GM23338 (cell line): Measurements from ENCODE around the gene ARID1B. TPM values are rescaled to one million over a fixed set of nuclear protein-coding genes. Genes with fewer than 3 reads are reported as not detected.

Experiments
- ATAC-seq: fragments of 200-7000 bp; cut with Tn5 transposase; 3 replicates; pipeline ENCODE4 v1.9.1; 2020
- DNase-seq: peaks from one replicate; pipeline ENCODE4 v3.0.0-alpha.2; 2015; ENCODE audit warnings: low spot score
- H2AFZ ChIP-seq: fragments of 200-600 bp; sonication (generic); 2 replicates; pipeline ENCODE4 v1.8.0; 2016; ENCODE audit warnings: antibody characterized with exemption, mild to moderate bottlenecking, moderate library complexity
- H3F3A ChIP-seq: fragments of 200-600 bp; sonication (generic); replicated peaks from 2 replicates; pipeline ENCODE4 v1.8.0; 2017; ENCODE audit warnings: antibody characterized with exemption, mixed run types, low read depth
- H3K27ac ChIP-seq: fragments of 200-600 bp; sonication (generic); 2 replicates; pipeline ENCODE4 v1.6.1; 2016; ENCODE audit warnings: low read depth
- H3K27me3 ChIP-seq: fragments of 200-600 bp; sonication (generic); 2 replicates; pipeline ENCODE4 v1.8.0; 2016; ENCODE audit warnings: mild to moderate bottlenecking, mixed run types, moderate library complexity; ENCODE audit not compliant: insufficient read depth
- H3K36me3 ChIP-seq: fragments of 200-600 bp; sonication (generic); 2 replicates; pipeline ENCODE4 v1.8.0; 2016; ENCODE audit warnings: mild to moderate bottlenecking; ENCODE audit not compliant: insufficient read depth
- H3K4me1 ChIP-seq: fragments of 200-600 bp; sonication (generic); 2 replicates; pipeline ENCODE4 v1.8.0; 2016; ENCODE audit warnings: mild to moderate bottlenecking, moderate library complexity; ENCODE audit not compliant: insufficient read depth
- H3K4me2 ChIP-seq: fragments of 200-600 bp; sonication (generic); 2 replicates; pipeline ENCODE4 v1.7.1; 2017; ENCODE audit warnings: mixed run types
- H3K4me3 ChIP-seq: fragments of 200-600 bp; sonication (generic); 2 replicates; pipeline ENCODE4 v1.6.1; 2016; ENCODE audit warnings: mixed run types
- H3K79me2 ChIP-seq: fragments of 200-600 bp; sonication (generic); replicated peaks from 2 replicates; pipeline ENCODE4 v1.8.0; 2017; ENCODE audit warnings: mild to moderate bottlenecking; ENCODE audit not compliant: insufficient read depth
- H3K9me2 ChIP-seq: fragments of 200-600 bp; sonication (generic); 2 replicates; pipeline ENCODE4 v1.8.0; 2017; ENCODE audit not compliant: insufficient read depth
- H4K20me1 ChIP-seq: fragments of 200-600 bp; sonication (generic); replicated peaks from 2 replicates; pipeline ENCODE4 v1.8.0; 2017; ENCODE audit warnings: mild to moderate bottlenecking; ENCODE audit not compliant: insufficient read depth
- H3K27ac Mint-ChIP-seq: 2 replicates; pipeline ENCODE4 v1.8.0; 2020; ENCODE audit warnings: inconsistent platforms, mild to moderate bottlenecking, moderate library complexity, mixed read lengths
- H3K27me3 Mint-ChIP-seq: 3 replicates; pipeline ENCODE4 v1.8.0; 2022; ENCODE audit warnings: low read depth, mild to moderate bottlenecking, moderate library complexity, mixed read lengths, inconsistent platforms; ENCODE audit not compliant: insufficient read depth, poor library complexity
- H3K36me3 Mint-ChIP-seq: 3 replicates; pipeline ENCODE4 v1.8.0; 2021; ENCODE audit warnings: low read depth, mild to moderate bottlenecking, inconsistent platforms, moderate library complexity, mixed read lengths
- H3K4me1 Mint-ChIP-seq: 3 replicates; pipeline ENCODE4 v1.8.0; 2020; ENCODE audit warnings: mild to moderate bottlenecking, inconsistent platforms, mixed read lengths
- H3K4me3 Mint-ChIP-seq: 3 replicates; pipeline ENCODE4 v1.8.0; 2021; ENCODE audit warnings: moderate library complexity, mild to moderate bottlenecking, inconsistent platforms, mixed read lengths
- H3K9me3 Mint-ChIP-seq: 3 replicates; pipeline ENCODE4 v1.8.0; 2020; ENCODE audit warnings: moderate library complexity, mild to moderate bottlenecking, inconsistent platforms, mixed read lengths
- CREB1 ChIP-seq: fragments of 250-450 bp; sonication (Bioruptor Pico); IDR thresholded peaks from 2 replicates; pipeline ENCODE4 v1.5.0; 2020; ENCODE audit warnings: low read depth, mild to moderate bottlenecking, moderate library complexity
- EZH2 ChIP-seq: fragments of 200-600 bp; sonication (generic); IDR thresholded peaks from one replicate; pipeline ENCODE4 v1.8.0; 2017; ENCODE audit warnings: antibody characterized with exemption, mild to moderate bottlenecking, low read depth; ENCODE audit not compliant: unreplicated experiment
- EZH2phosphoT487 ChIP-seq: fragments of 200-600 bp; sonication (generic); IDR thresholded peaks from one replicate; pipeline ENCODE4 v1.8.1; 2018; ENCODE audit warnings: antibody characterized with exemption; ENCODE audit not compliant: unreplicated experiment
- JUNB ChIP-seq: IDR thresholded peaks from one replicate; pipeline ENCODE4 v1.6.1; 2016; ENCODE audit warnings: antibody characterized with exemption; ENCODE audit not compliant: unreplicated experiment
- NANOG ChIP-seq: IDR thresholded peaks from 2 replicates; pipeline ENCODE4 v1.6.1; 2016; ENCODE audit warnings: antibody characterized with exemption, borderline replicate concordance
- POLR2AphosphoS5 ChIP-seq: IDR thresholded peaks from 2 replicates; pipeline ENCODE4 v1.6.1; 2016; ENCODE audit warnings: antibody characterized with exemption, low read depth
- STAT1 ChIP-seq: IDR thresholded peaks from one replicate; pipeline ENCODE4 v1.6.1; 2016; ENCODE audit warnings: antibody characterized with exemption; ENCODE audit not compliant: unreplicated experiment
- ZNF114 ChIP-seq: fragments of 250-450 bp; sonication (Bioruptor Pico); IDR thresholded peaks from 2 replicates; pipeline ENCODE4 v1.5.0; 2020; ENCODE audit warnings: mild to moderate bottlenecking, moderate library complexity
- ZNF331 ChIP-seq: fragments of 250-450 bp; sonication (Bioruptor Pico); IDR thresholded peaks from 2 replicates; pipeline ENCODE4 v1.5.0; 2020; ENCODE audit warnings: low read depth, mild to moderate bottlenecking, moderate library complexity
- ZNF462 ChIP-seq: fragments of 250-450 bp; sonication (Bioruptor Pico); IDR thresholded peaks from 2 replicates; pipeline ENCODE4 v1.5.0; 2020; ENCODE audit warnings: mild to moderate bottlenecking, moderate library complexity
- polyA plus RNA-seq: library from polyadenylated mRNA; unstranded; fragments of >200 nt; fragmentation: Nextera tagmentation; extraction: Ambion mirVana; gene quantifications from 2 replicates; pipeline ENCODE4 v1.2.1, GENCODE V29; 2016
- total RNA-seq: library from RNA; depleted of rRNA; stranded (reverse); fragments of >200 nt; shearing (Covaris generic); gene quantifications from 2 replicates; pipeline ENCODE4 v1.2.3, GENCODE V29; 2014
- TF ChIP-seq, protein P1 (sequence below), 2 experiments: fragments of 200-600 bp in 1 of 2; sonication (generic) in 1 of 2; conservative IDR thresholded peaks; 2 replicates each; pipeline versions ENCODE4 v1.5.1 to v1.6.1; 2016 to 2017; ENCODE audit warnings: antibody characterized with exemption in 2 of 2, low read depth in 2 of 2, mild to moderate bottlenecking in 2 of 2, moderate library complexity in 1 of 2
- TF ChIP-seq, protein P2 (sequence below): IDR thresholded peaks from 2 replicates; pipeline ENCODE4 v1.6.1; 2016; ENCODE audit warnings: antibody characterized with exemption
- TF ChIP-seq, protein P3 (sequence below): IDR thresholded peaks from one replicate; pipeline ENCODE4 v1.6.1; 2018; ENCODE audit warnings: antibody characterized with exemption; ENCODE audit not compliant: unreplicated experiment

ARID1B gene
- total and polyA plus RNA-seq, 2 experiments from 2014 or later: 59.3 to 72.2 TPM

- H3K4me2 ChIP-seq: no peak overlapping the region
- 0 out of 2 replicates have a peak, but pooled peaks cover 3% of the 10 kb centered on the region for H4K20me1 ChIP-seq
- peaks cover 35% of the 10 kb centered on the region for H3K4me1 ChIP-seq
- no peak overlapping the region for H3K4me3 ChIP-seq
- no peaks in the 10 kb centered on the region for H3F3A ChIP-seq
- H2AFZ ChIP-seq: no peak overlapping the region
- no peak overlapping the region for H3K27ac ChIP-seq
- DNase-seq (no peak), ATAC-seq (no peak)
- no peaks in the 10 kb centered on the region for H3K36me3 Mint-ChIP-seq
- no peak overlapping the region for H3K27ac Mint-ChIP-seq
- no peak overlapping the region for H3K4me3 Mint-ChIP-seq
- H3K9me2 ChIP-seq: no peaks in the 10 kb centered on the region
- H3K4me1 Mint-ChIP-seq: peaks cover 53% of the 10 kb centered on the region
- TF ChIP-seq CREB1 (CRISPR knock-in tag) (no peak), ZNF462 (CRISPR knock-in tag) (no peak), ZNF114 (CRISPR knock-in tag) (no peak), STAT1 (no peak), ZNF331 (no peak), JUNB (no peak), EZH2 (no peak), EZH2phosphoT487 (no peak), POLR2AphosphoS5 (no peak), NANOG (no peak)
- TF ChIP-seq, protein P1, sequence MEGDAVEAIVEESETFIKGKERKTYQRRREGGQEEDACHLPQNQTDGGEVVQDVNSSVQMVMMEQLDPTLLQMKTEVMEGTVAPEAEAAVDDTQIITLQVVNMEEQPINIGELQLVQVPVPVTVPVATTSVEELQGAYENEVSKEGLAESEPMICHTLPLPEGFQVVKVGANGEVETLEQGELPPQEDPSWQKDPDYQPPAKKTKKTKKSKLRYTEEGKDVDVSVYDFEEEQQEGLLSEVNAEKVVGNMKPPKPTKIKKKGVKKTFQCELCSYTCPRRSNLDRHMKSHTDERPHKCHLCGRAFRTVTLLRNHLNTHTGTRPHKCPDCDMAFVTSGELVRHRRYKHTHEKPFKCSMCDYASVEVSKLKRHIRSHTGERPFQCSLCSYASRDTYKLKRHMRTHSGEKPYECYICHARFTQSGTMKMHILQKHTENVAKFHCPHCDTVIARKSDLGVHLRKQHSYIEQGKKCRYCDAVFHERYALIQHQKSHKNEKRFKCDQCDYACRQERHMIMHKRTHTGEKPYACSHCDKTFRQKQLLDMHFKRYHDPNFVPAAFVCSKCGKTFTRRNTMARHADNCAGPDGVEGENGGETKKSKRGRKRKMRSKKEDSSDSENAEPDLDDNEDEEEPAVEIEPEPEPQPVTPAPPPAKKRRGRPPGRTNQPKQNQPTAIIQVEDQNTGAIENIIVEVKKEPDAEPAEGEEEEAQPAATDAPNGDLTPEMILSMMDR (conservative IDR thresholded peaks at IDR 0.05; ENCODE audit: low read depth in 2 of 2): no peak
- TF ChIP-seq, protein P2, sequence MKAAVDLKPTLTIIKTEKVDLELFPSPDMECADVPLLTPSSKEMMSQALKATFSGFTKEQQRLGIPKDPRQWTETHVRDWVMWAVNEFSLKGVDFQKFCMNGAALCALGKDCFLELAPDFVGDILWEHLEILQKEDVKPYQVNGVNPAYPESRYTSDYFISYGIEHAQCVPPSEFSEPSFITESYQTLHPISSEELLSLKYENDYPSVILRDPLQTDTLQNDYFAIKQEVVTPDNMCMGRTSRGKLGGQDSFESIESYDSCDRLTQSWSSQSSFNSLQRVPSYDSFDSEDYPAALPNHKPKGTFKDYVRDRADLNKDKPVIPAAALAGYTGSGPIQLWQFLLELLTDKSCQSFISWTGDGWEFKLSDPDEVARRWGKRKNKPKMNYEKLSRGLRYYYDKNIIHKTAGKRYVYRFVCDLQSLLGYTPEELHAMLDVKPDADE: no peak
- TF ChIP-seq, protein P3, sequence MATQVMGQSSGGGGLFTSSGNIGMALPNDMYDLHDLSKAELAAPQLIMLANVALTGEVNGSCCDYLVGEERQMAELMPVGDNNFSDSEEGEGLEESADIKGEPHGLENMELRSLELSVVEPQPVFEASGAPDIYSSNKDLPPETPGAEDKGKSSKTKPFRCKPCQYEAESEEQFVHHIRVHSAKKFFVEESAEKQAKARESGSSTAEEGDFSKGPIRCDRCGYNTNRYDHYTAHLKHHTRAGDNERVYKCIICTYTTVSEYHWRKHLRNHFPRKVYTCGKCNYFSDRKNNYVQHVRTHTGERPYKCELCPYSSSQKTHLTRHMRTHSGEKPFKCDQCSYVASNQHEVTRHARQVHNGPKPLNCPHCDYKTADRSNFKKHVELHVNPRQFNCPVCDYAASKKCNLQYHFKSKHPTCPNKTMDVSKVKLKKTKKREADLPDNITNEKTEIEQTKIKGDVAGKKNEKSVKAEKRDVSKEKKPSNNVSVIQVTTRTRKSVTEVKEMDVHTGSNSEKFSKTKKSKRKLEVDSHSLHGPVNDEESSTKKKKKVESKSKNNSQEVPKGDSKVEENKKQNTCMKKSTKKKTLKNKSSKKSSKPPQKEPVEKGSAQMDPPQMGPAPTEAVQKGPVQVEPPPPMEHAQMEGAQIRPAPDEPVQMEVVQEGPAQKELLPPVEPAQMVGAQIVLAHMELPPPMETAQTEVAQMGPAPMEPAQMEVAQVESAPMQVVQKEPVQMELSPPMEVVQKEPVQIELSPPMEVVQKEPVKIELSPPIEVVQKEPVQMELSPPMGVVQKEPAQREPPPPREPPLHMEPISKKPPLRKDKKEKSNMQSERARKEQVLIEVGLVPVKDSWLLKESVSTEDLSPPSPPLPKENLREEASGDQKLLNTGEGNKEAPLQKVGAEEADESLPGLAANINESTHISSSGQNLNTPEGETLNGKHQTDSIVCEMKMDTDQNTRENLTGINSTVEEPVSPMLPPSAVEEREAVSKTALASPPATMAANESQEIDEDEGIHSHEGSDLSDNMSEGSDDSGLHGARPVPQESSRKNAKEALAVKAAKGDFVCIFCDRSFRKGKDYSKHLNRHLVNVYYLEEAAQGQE: no peak
- H3K36me3 ChIP-seq: no peaks in the 10 kb centered on the region
- peaks cover 76% of the 10 kb centered on the region for H3K79me2 ChIP-seq
- H3K27me3 Mint-ChIP-seq: no peaks in the 10 kb centered on the region
- H3K9me3 Mint-ChIP-seq: no peaks in the 10 kb centered on the region
- H3K27me3 ChIP-seq: no peaks in the 10 kb centered on the region
Observed at GRCh38 chr6:157065366-157065765, 288.2 kb downstream of the ARID1B start.
